Caco-2 (cell line): ENCODE data around the gene INSL3. TPM values are rescaled to one million over a fixed set of nuclear protein-coding genes. Genes with fewer than 3 reads are reported as not detected.

ENCODE experiments used
- BruUV-seq: library from RNA; stranded (reverse); fragments of 400-500 nt; replicated peaks from 2 replicates; lab custom pipeline; 2021; lab: Mats Ljungman, UMichigan
- CTCF ChIA-PET: fragments of 300-600 bp; sonication (Branson Sonifier 250); formaldehyde crosslinking; loops from one replicate; lab custom pipeline; 2022; ENCODE audit warnings: antibody characterized with exemption; lab: Charles Lee
- POLR2A ChIA-PET: fragments of 300-600 bp; sonication (Branson Sonifier 250); formaldehyde crosslinking; loops from one replicate; lab custom pipeline; 2022; ENCODE audit warnings: antibody characterized with exemption; lab: Charles Lee
- DNase-seq, 2 experiments: peaks; one replicate each; pipeline versions ENCODE4 v3.0.0 to v3.0.0-alpha.2; 2020 to 2022
- H3K27me3 ChIP-seq: replicated peaks from 2 replicates; pipeline ENCODE4 v1.6.0; 2011; ENCODE audit warnings: low read length; ENCODE audit not compliant: control insufficient read depth, insufficient read depth
- H3K36me3 ChIP-seq: 2 replicates; pipeline ENCODE4 v1.5.1; 2011; ENCODE audit warnings: low read length; ENCODE audit not compliant: control insufficient read depth, insufficient read depth
- H3K4me1 ChIP-seq: fragments of 250-450 bp; sonication (Bioruptor Pico); 2 replicates; pipeline ENCODE4 v1.5.1; 2020; ENCODE audit warnings: mild to moderate bottlenecking
- H3K4me3 ChIP-seq: 2 replicates; pipeline ENCODE4 v1.5.1; 2011; ENCODE audit warnings: low read depth, mild to moderate bottlenecking, control low read depth, low read length
- H3K9me3 ChIP-seq: fragments of 250-450 bp; sonication (Bioruptor Pico); 2 replicates; pipeline ENCODE4 v1.5.1; 2020; ENCODE audit warnings: mild to moderate bottlenecking, moderate library complexity
- H3K27ac Mint-ChIP-seq: one replicate; pipeline ENCODE4 v1.8.0; 2022; ENCODE audit warnings: mixed read lengths; ENCODE audit not compliant: unreplicated experiment
- H3K27me3 Mint-ChIP-seq: one replicate; pipeline ENCODE4 v1.8.0; 2022; ENCODE audit warnings: mixed read lengths; ENCODE audit not compliant: insufficient read depth, unreplicated experiment
- H3K36me3 Mint-ChIP-seq: one replicate; pipeline ENCODE4 v1.8.0; 2022; ENCODE audit warnings: mild to moderate bottlenecking, mixed read lengths; ENCODE audit not compliant: insufficient read depth, unreplicated experiment
- H3K4me1 Mint-ChIP-seq: one replicate; pipeline ENCODE4 v1.8.0; 2022; ENCODE audit warnings: low read depth, mixed read lengths; ENCODE audit not compliant: unreplicated experiment
- H3K4me3 Mint-ChIP-seq: one replicate; pipeline ENCODE4 v1.8.0; 2022; ENCODE audit warnings: mild to moderate bottlenecking, moderate library complexity, mixed read lengths; ENCODE audit not compliant: unreplicated experiment
- H3K9me3 Mint-ChIP-seq: one replicate; pipeline ENCODE4 v1.8.0; 2022; ENCODE audit warnings: mixed read lengths; ENCODE audit not compliant: unreplicated experiment
- CTCF ChIP-seq, 2 experiments: fragments of 200-600 bp in 1 of 2; IDR thresholded peaks; 1 replicate in 1 of 2; 2 replicates in 1 of 2; pipeline versions ENCODE4 v1.5.1 to v1.8.0; 2011 to 2022; ENCODE audit warnings: antibody characterized with exemption in 1 of 2, control low read depth in 1 of 2, inconsistent platforms in 1 of 2, low read depth in 1 of 2, low read length in 1 of 2, mild to moderate bottlenecking in 1 of 2, moderate library complexity in 1 of 2; ENCODE audit not compliant: insufficient read depth in 1 of 2, severe bottlenecking in 1 of 2, unreplicated experiment in 1 of 2
- intact Hi-C: fragments of 100-400 bp; cut with micrococcal nuclease; formaldehyde crosslinking; loops from one replicate; pipeline ENCODE4 v1.10.0; 2022; ENCODE audit not compliant: unreplicated experiment
- total RNA-seq: library from RNA; stranded (reverse); gene quantifications from 2 replicates; pipeline ENCODE4 v1.2.3, GENCODE V29; 2022

Gene INSL3
- total RNA-seq, 1 experiment from 2014 or later, result not detected

- Mint-ChIP-seq H3K4me3 (no peak within 1 kb of the TSS), H3K27me3 (no peaks in the 10 kb centered on the region), H3K36me3 (no peaks in the 10 kb centered on the region), H3K4me1 (no peaks in the 10 kb centered on the region), H3K27ac (no peak within 1 kb of the TSS), H3K9me3 (no peaks in the 10 kb centered on the region)
- Histone ChIP-seq H3K4me1 (no peaks in the 10 kb centered on the region), H3K4me3 (no peak within 1 kb of the TSS; the same call in 1 of the 2 replicates), H3K9me3 (no peaks in the 10 kb centered on the region), H3K36me3 (no peaks in the 10 kb centered on the region), H3K27me3 (no peaks in the 10 kb centered on the region)
- BruUV-seq, result no TSS peak
- DNase-seq, result no peak
- intact Hi-C loops, result no loop called here
- ChIA-PET CTCF (no interaction called here), POLR2A (no interaction called here)
- TF ChIP-seq CTCF (IDR thresholded peaks at IDR 0.05; ENCODE audit: insufficient read depth in 1 of 2, low read depth in 1 of 2, low read length in 1 of 2, severe bottlenecking in 1 of 2, unreplicated experiment in 1 of 2), result no peak
Observed at GRCh38 chr19:17847538-17848366, 26.4 kb upstream of the INSL3 start, which contains the start of gene JAK3. JAK3 (minus strand) TSS chr19:17847982; CDS start chr19:17844417, 3,565 bp downstream.

- Histone ChIP-seq H3K4me3 (no peak overlapping the region), H3K9me3 (no peaks in the 10 kb centered on the region), H3K4me1 (no peaks in the 10 kb centered on the region), H3K36me3 (no peaks in the 10 kb centered on the region), H3K27me3 (no peaks in the 10 kb centered on the region)
- BruUV-seq, result no TSS peak
- TF ChIP-seq CTCF (IDR thresholded peaks at IDR 0.05; ENCODE audit: insufficient read depth in 1 of 2, low read depth in 1 of 2, low read length in 1 of 2, severe bottlenecking in 1 of 2, unreplicated experiment in 1 of 2), result no peak
- DNase-seq, result no peak
- Mint-ChIP-seq H3K36me3 (no peaks in the 10 kb centered on the region), H3K27ac (no peak overlapping the region), H3K4me3 (no peak overlapping the region), H3K4me1 (no peaks in the 10 kb centered on the region), H3K27me3 (no peaks in the 10 kb centered on the region), H3K9me3 (no peaks in the 10 kb centered on the region)
- POLR2A ChIA-PET, result interaction anchor here (0.5 kb wide), 1 partner anchor 13 kb away, joined by 3 read pairs; the partner anchor contains the start of gene RPL18A
- CTCF ChIA-PET, result no interaction called here
- intact Hi-C loops, result no loop called here
Observed at GRCh38 chr19:17846146-17846545, 24.8 kb upstream of the INSL3 start.

GRCh38 chr19:17843908-17844490 lies 22.7 kb upstream of the INSL3 start:
- H3K4me3 Mint-ChIP-seq, result no peak overlapping the region
- H3K4me1 Mint-ChIP-seq, result no peaks in the 10 kb centered on the region
- no TSS peak for BruUV-seq
- ChIA-PET CTCF (no interaction called here), POLR2A (no interaction called here)
- Histone ChIP-seq H3K9me3 (no peaks in the 10 kb centered on the region), H3K4me1 (no peaks in the 10 kb centered on the region), H3K4me3 (no peak overlapping the region), H3K36me3 (no peaks in the 10 kb centered on the region), H3K27me3 (no peaks in the 10 kb centered on the region)
- intact Hi-C loops, result no loop called here
- TF ChIP-seq CTCF (IDR thresholded peaks at IDR 0.05; ENCODE audit: insufficient read depth in 1 of 2, low read depth in 1 of 2, low read length in 1 of 2, severe bottlenecking in 1 of 2, unreplicated experiment in 1 of 2), result no peak
- H3K27ac Mint-ChIP-seq, result no peak overlapping the region
- H3K36me3 Mint-ChIP-seq, result no peaks in the 10 kb centered on the region
- no peaks in the 10 kb centered on the region for H3K27me3 Mint-ChIP-seq
- no peaks in the 10 kb centered on the region for H3K9me3 Mint-ChIP-seq
- DNase-seq, result no peak
